Astrocyte (in vitro differentiated cells and primary cell): ENCODE measurements around the gene FNDC3B. TPM values are rescaled to one million over a fixed set of nuclear protein-coding genes. Genes with fewer than 3 reads are reported as not detected.

Experiments used
- DNase-seq: peaks from one replicate; pipeline ENCODE4 v3.0.0-alpha.2; 2010; ENCODE audit warnings: low read depth
- FAIRE-seq: peaks from 2 replicates; lab custom pipeline; 2011; peaks lifted over from hg19 to GRCh38; lab: Jason Lieb, UNC
- H2AFZ ChIP-seq: 2 replicates; pipeline ENCODE4 v1.6.0; 2012; ENCODE audit warnings: low read depth, low read length, inconsistent platforms
- H3K27ac ChIP-seq: 2 replicates; pipeline ENCODE4 v1.5.1; 2011; ENCODE audit warnings: low read depth, low read length, inconsistent platforms
- H3K27me3 ChIP-seq: 2 replicates; pipeline ENCODE4 v1.6.0; 2011; ENCODE audit warnings: low read length, inconsistent platforms; ENCODE audit not compliant: insufficient read depth
- H3K36me3 ChIP-seq: 2 replicates; pipeline ENCODE4 v1.5.1; 2011; ENCODE audit warnings: low read length, inconsistent platforms; ENCODE audit not compliant: insufficient read depth
- H3K4me1 ChIP-seq: 2 replicates; pipeline ENCODE4 v1.5.1; 2011; ENCODE audit warnings: low read length, inconsistent platforms; ENCODE audit not compliant: insufficient read depth
- H3K4me2 ChIP-seq: 2 replicates; pipeline ENCODE4 v1.6.0; 2012; ENCODE audit warnings: low read length, inconsistent platforms
- H3K4me3 ChIP-seq: 2 replicates; pipeline ENCODE4 v1.5.1; 2011; ENCODE audit warnings: low read depth, mild to moderate bottlenecking, low read length, inconsistent platforms; ENCODE audit not compliant: insufficient read depth
- H3K79me2 ChIP-seq: 2 replicates; pipeline ENCODE4 v1.6.0; 2012; ENCODE audit warnings: mild to moderate bottlenecking, low read length, inconsistent platforms; ENCODE audit not compliant: insufficient read depth
- H3K9ac ChIP-seq: 2 replicates; pipeline ENCODE4 v1.6.0; 2012; ENCODE audit warnings: mild to moderate bottlenecking, low read length, inconsistent platforms
- H3K9me3 ChIP-seq: 2 replicates; pipeline ENCODE4 v1.5.1; 2012; ENCODE audit warnings: low read depth, mild to moderate bottlenecking, low read length, inconsistent platforms; ENCODE audit not compliant: insufficient read depth
- H4K20me1 ChIP-seq: 2 replicates; pipeline ENCODE4 v1.6.0; 2012; ENCODE audit warnings: low read length, inconsistent platforms; ENCODE audit not compliant: insufficient read depth
- H3K27ac Mint-ChIP-seq: one replicate; pipeline ENCODE4 v1.8.0; 2021; ENCODE audit warnings: mild to moderate bottlenecking, mixed read lengths; ENCODE audit not compliant: unreplicated experiment
- H3K27me3 Mint-ChIP-seq: one replicate; pipeline ENCODE4 v1.8.0; 2021; ENCODE audit warnings: low read depth, mixed read lengths; ENCODE audit not compliant: unreplicated experiment
- H3K36me3 Mint-ChIP-seq: one replicate; pipeline ENCODE4 v1.8.0; 2021; ENCODE audit warnings: low read depth, mixed read lengths; ENCODE audit not compliant: unreplicated experiment
- H3K4me1 Mint-ChIP-seq: one replicate; pipeline ENCODE4 v1.8.0; 2021; ENCODE audit warnings: low read depth, mixed read lengths; ENCODE audit not compliant: unreplicated experiment
- H3K4me3 Mint-ChIP-seq: one replicate; pipeline ENCODE4 v1.8.0; 2021; ENCODE audit warnings: mild to moderate bottlenecking, moderate library complexity, mixed read lengths; ENCODE audit not compliant: unreplicated experiment
- H3K9me3 Mint-ChIP-seq: one replicate; pipeline ENCODE4 v1.8.0; 2021; ENCODE audit warnings: mild to moderate bottlenecking, mixed read lengths; ENCODE audit not compliant: unreplicated experiment
- CTCF ChIP-seq: IDR thresholded peaks from 2 replicates; pipeline ENCODE4 v1.5.1; 2011; ENCODE audit warnings: low read depth, mild to moderate bottlenecking, inconsistent platforms, low read length, moderate library complexity; ENCODE audit not compliant: insufficient read depth
- EZH2 ChIP-seq: IDR thresholded peaks from 2 replicates; pipeline ENCODE4 v1.6.1; 2012; ENCODE audit warnings: mild to moderate bottlenecking, low read length, inconsistent platforms; ENCODE audit not compliant: insufficient read depth
- total RNA-seq: library from RNA; stranded (reverse); gene quantifications from 2 replicates; pipeline ENCODE4 v1.2.1, GENCODE V29; 2021

Gene FNDC3B
- total RNA-seq, 1 donor from 2014 or later: 327 TPM

GRCh38 chr3:172094621-172095557 lies 55.5 kb downstream of the FNDC3B start:
- peaks cover 95% of the 10 kb centered on the region for H3K79me2 ChIP-seq
- peaks cover 73% of the 10 kb centered on the region for H3K4me1 Mint-ChIP-seq
- H3K4me3 ChIP-seq: no peak overlapping the region
- H2AFZ ChIP-seq: no peak overlapping the region
- H3K27me3 ChIP-seq: no peaks in the 10 kb centered on the region
- TF ChIP-seq CTCF (no peak), EZH2 (no peak)
- no peak overlapping the region for H3K27ac ChIP-seq
- peak overlapping the region; percentile 78 for H3K27ac Mint-ChIP-seq
- peaks cover 12% of the 10 kb centered on the region for H3K36me3 Mint-ChIP-seq
- peaks cover 29% of the 10 kb centered on the region for H3K4me1 ChIP-seq
- no peaks in the 10 kb centered on the region for H3K27me3 Mint-ChIP-seq
- H3K9ac ChIP-seq: no peak overlapping the region
- H3K36me3 ChIP-seq: peaks cover 3% of the 10 kb centered on the region
- H3K4me2 ChIP-seq: no peak overlapping the region
- DNase-seq: peak; percentile 40
- no peaks in the 10 kb centered on the region for H3K9me3 ChIP-seq
- H3K9me3 Mint-ChIP-seq: no peaks in the 10 kb centered on the region
- FAIRE-seq: no peak
- peaks cover 94% of the 10 kb centered on the region for H4K20me1 ChIP-seq
- H3K4me3 Mint-ChIP-seq: no peak overlapping the region

GRCh38 chr3:172096881-172097420 lies 57.6 kb downstream of the FNDC3B start:
- DNase-seq: peak; percentile 87
- peaks cover 73% of the 10 kb centered on the region for H3K4me1 Mint-ChIP-seq

More at GRCh38 chr3:172096881-172097420, 57.6 kb downstream of the FNDC3B start:
- Histone ChIP-seq H3K27me3 (no peaks in the 10 kb centered on the region), H3K36me3 (peaks cover 3% of the 10 kb centered on the region), H3K27ac (peak overlapping the region; percentile 42), H3K79me2 (peaks cover 95% of the 10 kb centered on the region), H3K4me1 (peaks cover 29% of the 10 kb centered on the region), H3K9ac (no peak overlapping the region), H3K9me3 (no peaks in the 10 kb centered on the region), H3K4me3 (no peak overlapping the region), H2AFZ (no peak overlapping the region), H4K20me1 (peaks cover 88% of the 10 kb centered on the region), H3K4me2 (peak overlapping the region; percentile 42)
- Mint-ChIP-seq H3K9me3 (no peaks in the 10 kb centered on the region), H3K27ac (peak overlapping the region; percentile 64), H3K36me3 (peaks cover 9% of the 10 kb centered on the region), H3K27me3 (no peaks in the 10 kb centered on the region), H3K4me3 (peak overlapping the region; percentile 45)
- FAIRE-seq: no peak
- TF ChIP-seq EZH2 (no peak), CTCF (no peak)
